Superior temporal gyrus (tissue), 1 donor: Measurements from ENCODE around the gene ZNF57.
"Not testable (repeated sequence)": the region's sequence is repeated elsewhere in the genome, so short reads cannot be mapped to it uniquely, and the experiment has no call there.

Experiments used
- DNase-seq: peaks from one replicate; pipeline ENCODE4 v3.0.0-alpha.2; 2016; ENCODE audit errors: extremely low spot score

The ZNF57 gene

GRCh38 chr19:2952953-2953481, 52.3 kb downstream of the ZNF57 start:
- no peak for DNase-seq

GRCh38 chr19:2957160-2957559, 56.4 kb downstream of the ZNF57 start:
- DNase-seq: no peak

- no peak for DNase-seq
These were observed 59.4 kb downstream of the ZNF57 start for GRCh38 chr19:2960120-2960519.

GRCh38 chr19:2962018-2962670, 61.4 kb downstream of the ZNF57 start:
- peak; percentile 93 for DNase-seq

- no peak for DNase-seq
These were observed 62.4 kb downstream of the ZNF57 start for GRCh38 chr19:2963122-2963521.

GRCh38 chr19:2963631-2964030, 62.9 kb downstream of the ZNF57 start:
- not testable (repeated sequence) for DNase-seq

GRCh38 chr19:2964874-2965273, 64.1 kb downstream of the ZNF57 start:
- DNase-seq: no peak

GRCh38 chr19:2967972-2968371, 67.2 kb downstream of the ZNF57 start:
- DNase-seq: no peak
